ENCODE data around the gene FAM217B.

FAM217B gene

DNA sequence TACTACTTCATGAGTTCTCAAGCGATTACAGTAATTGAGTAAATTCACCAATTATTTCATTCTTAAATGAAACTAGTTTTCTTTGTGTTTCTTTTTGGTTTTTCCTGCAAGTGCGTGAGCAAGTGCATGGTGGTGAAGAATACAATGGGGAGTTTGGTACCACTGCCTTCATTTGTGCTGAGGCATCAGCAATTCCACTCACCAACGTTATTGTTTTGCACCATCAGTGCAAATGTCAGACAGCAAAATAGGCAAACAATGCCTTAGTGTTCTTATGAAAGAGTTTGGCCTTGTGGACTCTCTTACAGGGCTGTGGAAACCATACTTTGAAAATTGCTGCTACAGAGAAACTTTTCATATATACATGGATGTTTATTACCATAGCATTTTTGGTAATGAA, 26.2 kb downstream of the FAM217B start:
- H3K27me3 ChIP-seq (ENCODE audit: control insufficient read depth in 2 of 2, insufficient read depth in 2 of 2, low read length in 2 of 2), result no peaks in the 10 kb centered on the region
- H3K27ac ChIP-seq (ENCODE audit: low read depth in 2 of 2, low read length in 2 of 2), result no peak overlapping the region
- no peaks in the 10 kb centered on the region for H3K9me3 ChIP-seq (ENCODE audit: control insufficient read depth in 2 of 2, low read length in 2 of 2)
- no peak overlapping the region for H3K4me3 ChIP-seq (ENCODE audit: low read length in 2 of 2)
- H3K9ac ChIP-seq (ENCODE audit: low read depth in 1 of 2, low read length in 2 of 2), result no peak overlapping the region
- no peaks in the 10 kb centered on the region for H3K36me3 ChIP-seq (ENCODE audit: control insufficient read depth in 2 of 2, insufficient read depth in 2 of 2, low read length in 2 of 2)
- no peaks in the 10 kb centered on the region for H3K4me1 ChIP-seq (ENCODE audit: control insufficient read depth in 2 of 2, insufficient read depth in 2 of 2, low read length in 2 of 2)

DNA sequence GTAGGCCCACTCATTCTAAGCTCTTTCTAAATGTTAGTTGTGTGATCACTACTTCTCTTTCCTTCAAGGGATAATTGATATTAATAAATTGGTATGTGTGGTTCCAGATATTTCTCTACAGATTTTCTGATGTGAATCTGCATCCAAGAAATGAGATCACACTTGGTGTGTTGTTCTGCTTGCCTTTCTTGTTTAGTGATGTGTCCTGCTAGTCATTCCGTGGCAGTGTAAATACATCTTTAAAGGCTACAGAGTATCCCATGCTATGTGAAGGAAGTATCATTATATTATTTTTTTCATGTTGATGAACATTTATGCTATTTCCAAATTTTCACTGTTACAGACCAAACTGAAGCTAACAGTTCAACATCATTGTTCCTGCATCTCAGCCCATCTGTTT, 31.2 kb downstream of the FAM217B start:
- Histone ChIP-seq H3K9me3 (ENCODE audit: control insufficient read depth in 2 of 2, low read length in 2 of 2) (no peaks in the 10 kb centered on the region), H3K27ac (ENCODE audit: low read depth in 2 of 2, low read length in 2 of 2) (no peak overlapping the region), H3K4me3 (ENCODE audit: low read length in 2 of 2) (no peak overlapping the region), H3K36me3 (ENCODE audit: control insufficient read depth in 2 of 2, insufficient read depth in 2 of 2, low read length in 2 of 2) (no peaks in the 10 kb centered on the region), H3K9ac (ENCODE audit: low read depth in 1 of 2, low read length in 2 of 2) (no peak overlapping the region), H3K4me1 (ENCODE audit: control insufficient read depth in 2 of 2, insufficient read depth in 2 of 2, low read length in 2 of 2) (no peaks in the 10 kb centered on the region), H3K27me3 (ENCODE audit: control insufficient read depth in 2 of 2, insufficient read depth in 2 of 2, low read length in 2 of 2) (no peaks in the 10 kb centered on the region)

DNA sequence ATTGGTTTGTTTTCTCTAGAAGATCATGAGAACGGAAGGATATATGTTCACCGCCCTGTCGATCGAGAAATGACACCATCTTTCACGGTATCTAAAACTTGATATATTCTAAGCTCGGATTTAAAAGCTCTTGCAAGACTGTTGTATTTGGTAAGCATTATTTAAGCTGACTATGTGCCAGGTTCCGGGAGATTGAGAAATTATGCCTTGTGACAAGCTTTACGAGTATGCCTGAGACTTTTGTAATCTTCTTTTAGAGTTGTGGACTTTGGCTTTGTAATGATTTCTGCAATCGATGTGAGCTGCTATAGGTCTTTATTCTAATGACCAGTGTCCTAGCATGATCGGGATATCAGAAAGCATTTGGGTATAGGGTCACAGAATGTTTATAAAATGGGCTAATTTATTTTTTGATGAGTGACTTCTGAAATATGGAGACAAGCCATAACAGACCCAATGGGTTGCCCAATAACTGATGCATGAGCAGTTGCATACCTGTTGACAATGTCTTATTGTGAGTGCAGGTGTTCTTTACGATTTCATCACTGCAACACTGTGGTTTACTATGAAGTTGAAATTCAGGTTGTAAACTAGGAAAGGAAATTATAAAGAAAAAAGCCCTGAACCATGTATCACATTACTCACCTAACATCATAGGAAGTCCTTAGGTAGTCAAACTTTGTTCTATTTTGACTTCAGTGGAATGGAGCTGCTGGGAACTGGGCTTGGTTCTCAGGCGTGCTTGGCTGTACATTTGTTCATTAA, 32.0 kb downstream of the FAM217B start:
- H3K27ac ChIP-seq (ENCODE audit: low read depth in 2 of 2, low read length in 2 of 2), result no peak overlapping the region

DNA sequence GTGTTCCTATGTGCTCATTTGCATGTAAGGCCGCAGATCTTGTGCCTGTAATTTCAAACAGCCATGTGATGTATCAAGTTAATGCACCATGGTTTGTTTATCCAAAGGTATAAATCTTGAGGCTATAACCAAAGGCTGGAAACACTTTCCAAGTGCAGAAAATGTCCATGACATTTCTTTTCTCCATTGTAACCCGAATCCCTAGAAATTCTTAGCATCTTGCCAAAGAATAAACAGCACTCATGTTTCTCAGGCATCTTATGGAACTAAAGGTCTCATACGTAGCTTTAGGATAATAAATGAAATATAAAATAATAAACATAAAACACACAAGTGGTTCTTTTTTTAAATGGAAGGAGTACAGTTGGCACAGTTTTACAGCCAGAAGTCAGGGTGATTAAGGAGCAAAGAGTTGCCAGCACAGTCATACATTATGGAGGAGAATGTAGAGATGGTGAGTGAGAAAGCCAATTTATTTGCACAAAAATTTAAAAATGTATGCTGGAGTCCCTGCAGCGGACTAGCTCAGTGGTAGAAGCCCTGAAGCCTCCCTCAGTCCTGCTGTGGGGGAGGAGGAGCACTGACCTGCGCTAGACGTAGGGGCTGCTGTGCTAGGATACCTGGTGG, 36.1 kb downstream of the FAM217B start:
- H3K4me3 ChIP-seq (ENCODE audit: low read length in 2 of 2), result no peak overlapping the region
- H3K27ac ChIP-seq (ENCODE audit: low read depth in 2 of 2, low read length in 2 of 2), result no peak overlapping the region
- no peaks in the 10 kb centered on the region for H3K4me1 ChIP-seq (ENCODE audit: control insufficient read depth in 2 of 2, insufficient read depth in 2 of 2, low read length in 2 of 2)
- H3K36me3 ChIP-seq (ENCODE audit: control insufficient read depth in 2 of 2, insufficient read depth in 2 of 2, low read length in 2 of 2), result no peaks in the 10 kb centered on the region
- no peaks in the 10 kb centered on the region for H3K9me3 ChIP-seq (ENCODE audit: control insufficient read depth in 2 of 2, low read length in 2 of 2)
- no peaks in the 10 kb centered on the region for H3K27me3 ChIP-seq (ENCODE audit: control insufficient read depth in 2 of 2, insufficient read depth in 2 of 2, low read length in 2 of 2)
- H3K9ac ChIP-seq (ENCODE audit: low read depth in 1 of 2, low read length in 2 of 2), result no peak overlapping the region

More for the DNA sequence above, 32.0 kb downstream of the FAM217B start:
- Histone ChIP-seq H3K9me3 (ENCODE audit: control insufficient read depth in 2 of 2, low read length in 2 of 2) (no peaks in the 10 kb centered on the region), H3K4me3 (ENCODE audit: low read length in 2 of 2) (no peak overlapping the region), H3K4me1 (ENCODE audit: control insufficient read depth in 2 of 2, insufficient read depth in 2 of 2, low read length in 2 of 2) (no peaks in the 10 kb centered on the region), H3K27me3 (ENCODE audit: control insufficient read depth in 2 of 2, insufficient read depth in 2 of 2, low read length in 2 of 2) (no peaks in the 10 kb centered on the region), H3K9ac (ENCODE audit: low read depth in 1 of 2, low read length in 2 of 2) (no peak overlapping the region), H3K36me3 (ENCODE audit: control insufficient read depth in 2 of 2, insufficient read depth in 2 of 2, low read length in 2 of 2) (no peaks in the 10 kb centered on the region)

DNA sequence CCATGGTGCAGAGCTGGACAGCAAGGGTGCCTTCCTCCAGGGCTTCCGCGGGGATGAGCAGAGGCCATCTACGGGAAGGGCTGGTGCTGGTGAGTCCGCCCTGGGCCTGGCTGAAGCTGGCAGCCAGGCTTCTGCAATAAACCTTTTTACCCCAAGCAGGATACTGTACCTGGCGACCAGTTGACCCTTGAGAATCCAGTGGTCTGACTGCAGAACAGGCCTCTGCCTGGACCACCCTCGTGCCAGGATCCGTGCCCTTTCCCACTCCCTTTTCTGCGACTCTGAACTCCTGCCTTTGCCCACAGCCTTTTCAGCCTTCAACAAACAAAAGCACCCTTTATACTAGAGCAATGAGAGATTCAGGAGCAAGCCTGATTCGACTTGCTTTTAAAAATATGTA, 36.9 kb downstream of the FAM217B start:
- no peaks in the 10 kb centered on the region for H3K9me3 ChIP-seq (ENCODE audit: control insufficient read depth in 2 of 2, low read length in 2 of 2)
- H3K36me3 ChIP-seq (ENCODE audit: control insufficient read depth in 2 of 2, insufficient read depth in 2 of 2, low read length in 2 of 2), result no peaks in the 10 kb centered on the region
- H3K4me1 ChIP-seq (ENCODE audit: control insufficient read depth in 2 of 2, insufficient read depth in 2 of 2, low read length in 2 of 2), result no peaks in the 10 kb centered on the region
- H3K27ac ChIP-seq (ENCODE audit: low read depth in 2 of 2, low read length in 2 of 2), result no peak overlapping the region
- no peak overlapping the region for H3K9ac ChIP-seq (ENCODE audit: low read depth in 1 of 2, low read length in 2 of 2)
- no peak overlapping the region for H3K4me3 ChIP-seq (ENCODE audit: low read length in 2 of 2)
- H3K27me3 ChIP-seq (ENCODE audit: control insufficient read depth in 2 of 2, insufficient read depth in 2 of 2, low read length in 2 of 2), result no peaks in the 10 kb centered on the region

DNA sequence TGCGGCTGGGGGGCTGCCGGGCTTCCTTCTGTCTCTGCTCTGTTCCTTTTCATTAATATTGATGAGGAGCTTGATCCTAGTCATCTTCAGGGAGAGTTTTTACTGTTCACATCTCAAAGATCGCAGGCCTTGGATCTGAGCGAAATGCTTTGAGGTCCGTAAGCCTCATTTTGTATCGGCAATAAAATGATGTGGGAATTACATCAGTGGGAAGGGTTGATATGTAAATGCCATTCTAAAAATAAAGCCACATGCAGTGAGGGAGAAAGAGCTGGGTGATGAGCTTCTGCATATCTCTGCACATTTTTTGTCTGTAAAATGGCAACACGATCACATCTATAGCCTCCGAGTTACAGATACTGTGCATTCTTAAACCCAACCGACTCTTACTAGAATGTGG, 42.9 kb downstream of the FAM217B start:
- Histone ChIP-seq H3K9ac (ENCODE audit: low read depth in 1 of 2, low read length in 2 of 2) (no peak overlapping the region), H3K4me3 (ENCODE audit: low read length in 2 of 2) (no peak overlapping the region), H3K9me3 (ENCODE audit: control insufficient read depth in 2 of 2, low read length in 2 of 2) (no peaks in the 10 kb centered on the region), H3K4me1 (ENCODE audit: control insufficient read depth in 2 of 2, insufficient read depth in 2 of 2, low read length in 2 of 2) (no peaks in the 10 kb centered on the region), H3K27me3 (ENCODE audit: control insufficient read depth in 2 of 2, insufficient read depth in 2 of 2, low read length in 2 of 2) (no peaks in the 10 kb centered on the region), H3K36me3 (ENCODE audit: control insufficient read depth in 2 of 2, insufficient read depth in 2 of 2, low read length in 2 of 2) (no peaks in the 10 kb centered on the region), H3K27ac (ENCODE audit: low read depth in 2 of 2, low read length in 2 of 2) (no peak overlapping the region)

DNA sequence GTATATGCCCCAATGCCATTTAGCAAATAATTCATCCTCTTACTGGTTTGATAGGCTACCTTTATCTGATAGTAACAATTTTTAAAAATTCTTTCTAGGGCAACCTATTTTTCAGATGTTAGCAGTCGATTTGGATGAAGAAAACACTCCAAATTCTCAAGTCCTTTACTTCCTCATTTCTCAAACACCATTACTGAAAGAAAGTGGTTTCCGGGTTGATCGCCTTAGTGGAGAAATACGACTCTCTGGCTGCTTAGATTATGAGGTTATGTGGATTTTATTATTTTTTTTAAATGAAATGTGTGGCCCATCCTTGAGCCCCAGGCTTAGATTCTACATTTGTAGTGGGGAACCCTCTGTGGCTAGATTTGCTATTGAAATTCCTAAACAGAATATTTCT, 44.4 kb downstream of the FAM217B start:
- Histone ChIP-seq H3K9me3 (ENCODE audit: control insufficient read depth in 2 of 2, low read length in 2 of 2) (no peaks in the 10 kb centered on the region), H3K36me3 (ENCODE audit: control insufficient read depth in 2 of 2, insufficient read depth in 2 of 2, low read length in 2 of 2) (no peaks in the 10 kb centered on the region), H3K27ac (ENCODE audit: low read depth in 2 of 2, low read length in 2 of 2) (no peak overlapping the region), H3K4me1 (ENCODE audit: control insufficient read depth in 2 of 2, insufficient read depth in 2 of 2, low read length in 2 of 2) (no peaks in the 10 kb centered on the region), H3K27me3 (ENCODE audit: control insufficient read depth in 2 of 2, insufficient read depth in 2 of 2, low read length in 2 of 2) (no peaks in the 10 kb centered on the region), H3K9ac (ENCODE audit: low read depth in 1 of 2, low read length in 2 of 2) (no peak overlapping the region), H3K4me3 (ENCODE audit: low read length in 2 of 2) (no peak overlapping the region)

DNA sequence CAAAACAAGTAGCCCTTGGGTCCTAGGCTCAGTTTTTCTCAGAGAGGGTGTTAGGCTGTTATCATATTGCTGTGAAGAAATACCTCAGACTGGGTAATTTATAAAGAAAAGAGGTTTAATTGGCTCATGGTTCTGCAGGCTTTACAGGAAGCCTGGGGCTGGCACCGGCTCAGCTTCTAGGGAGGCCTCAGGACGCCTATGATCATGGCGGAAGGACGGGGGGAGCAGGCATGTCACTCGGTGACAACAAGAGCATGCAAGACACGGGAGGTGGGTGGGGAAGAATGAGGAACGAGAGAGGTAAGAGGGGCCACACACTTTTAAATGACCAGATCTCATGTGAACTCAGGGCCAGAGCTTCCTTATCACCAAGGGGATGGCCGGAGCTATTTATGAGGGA, 45.0 kb downstream of the FAM217B start:
- H3K27ac ChIP-seq (ENCODE audit: low read depth in 2 of 2, low read length in 2 of 2), result no peak overlapping the region
- no peak overlapping the region for H3K9ac ChIP-seq (ENCODE audit: low read depth in 1 of 2, low read length in 2 of 2)
- no peaks in the 10 kb centered on the region for H3K36me3 ChIP-seq (ENCODE audit: control insufficient read depth in 2 of 2, insufficient read depth in 2 of 2, low read length in 2 of 2)
- H3K4me1 ChIP-seq (ENCODE audit: control insufficient read depth in 2 of 2, insufficient read depth in 2 of 2, low read length in 2 of 2), result no peaks in the 10 kb centered on the region
- no peaks in the 10 kb centered on the region for H3K27me3 ChIP-seq (ENCODE audit: control insufficient read depth in 2 of 2, insufficient read depth in 2 of 2, low read length in 2 of 2)
- H3K4me3 ChIP-seq (ENCODE audit: low read length in 2 of 2), result no peak overlapping the region
- H3K9me3 ChIP-seq (ENCODE audit: control insufficient read depth in 2 of 2, low read length in 2 of 2), result no peaks in the 10 kb centered on the region

DNA sequence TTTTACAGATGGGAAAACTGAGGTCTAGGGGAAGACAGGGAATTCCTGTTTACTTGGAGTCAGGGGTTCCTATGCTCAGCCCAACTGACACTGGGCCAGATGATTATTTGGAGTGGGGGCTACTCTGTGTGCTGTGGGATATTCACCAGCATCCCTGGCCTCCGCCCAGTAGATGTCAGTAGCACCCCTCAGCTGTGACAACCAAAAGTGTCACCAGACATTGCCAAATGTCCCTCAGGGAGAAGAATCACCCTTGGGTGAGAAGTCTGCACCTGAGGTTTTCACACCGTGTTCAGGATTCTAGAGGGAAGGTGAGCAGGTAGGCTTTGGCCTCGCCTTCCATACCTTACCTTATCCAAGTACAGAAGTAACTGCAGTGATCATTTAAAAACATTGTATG, 45.7 kb downstream of the FAM217B start:
- no peak overlapping the region for H3K4me3 ChIP-seq (ENCODE audit: low read length in 2 of 2)
- H3K9ac ChIP-seq (ENCODE audit: low read depth in 1 of 2, low read length in 2 of 2), result no peak overlapping the region
- H3K9me3 ChIP-seq (ENCODE audit: control insufficient read depth in 2 of 2, low read length in 2 of 2), result no peaks in the 10 kb centered on the region
- no peaks in the 10 kb centered on the region for H3K4me1 ChIP-seq (ENCODE audit: control insufficient read depth in 2 of 2, insufficient read depth in 2 of 2, low read length in 2 of 2)
- no peaks in the 10 kb centered on the region for H3K36me3 ChIP-seq (ENCODE audit: control insufficient read depth in 2 of 2, insufficient read depth in 2 of 2, low read length in 2 of 2)
- no peaks in the 10 kb centered on the region for H3K27me3 ChIP-seq (ENCODE audit: control insufficient read depth in 2 of 2, insufficient read depth in 2 of 2, low read length in 2 of 2)
- no peak overlapping the region for H3K27ac ChIP-seq (ENCODE audit: low read depth in 2 of 2, low read length in 2 of 2)

DNA sequence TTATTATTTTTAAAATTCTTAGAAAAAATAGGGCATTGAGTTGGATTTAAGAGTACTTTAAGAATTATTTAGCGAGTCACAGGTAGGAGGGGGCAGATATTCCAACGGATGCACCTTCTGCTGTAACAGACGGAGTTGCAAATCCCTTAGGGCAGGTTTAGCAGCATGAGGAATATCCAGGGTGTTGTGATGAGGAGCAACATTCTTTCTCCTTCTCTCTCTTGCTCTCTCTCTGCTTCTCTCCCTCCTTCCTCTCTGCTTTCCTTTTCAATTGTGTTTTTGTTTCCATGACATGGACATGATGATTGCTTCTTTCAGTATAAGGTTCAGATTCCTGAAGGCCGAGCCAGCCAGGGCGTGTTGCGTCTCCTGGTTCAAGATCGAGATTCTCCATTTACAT, 46.9 kb downstream of the FAM217B start:
- H3K9me3 ChIP-seq (ENCODE audit: control insufficient read depth in 2 of 2, low read length in 2 of 2), result no peaks in the 10 kb centered on the region
- no peak overlapping the region for H3K4me3 ChIP-seq (ENCODE audit: low read length in 2 of 2)
- no peak overlapping the region for H3K9ac ChIP-seq (ENCODE audit: low read depth in 1 of 2, low read length in 2 of 2)
- H3K27ac ChIP-seq (ENCODE audit: low read depth in 2 of 2, low read length in 2 of 2), result no peak overlapping the region
- H3K27me3 ChIP-seq (ENCODE audit: control insufficient read depth in 2 of 2, insufficient read depth in 2 of 2, low read length in 2 of 2), result no peaks in the 10 kb centered on the region
- no peaks in the 10 kb centered on the region for H3K4me1 ChIP-seq (ENCODE audit: control insufficient read depth in 2 of 2, insufficient read depth in 2 of 2, low read length in 2 of 2)
- H3K36me3 ChIP-seq (ENCODE audit: control insufficient read depth in 2 of 2, insufficient read depth in 2 of 2, low read length in 2 of 2), result no peaks in the 10 kb centered on the region
